Endothelial cell of umbilical vein (primary cell): ENCODE results near the gene HNRNPU. TPM values are rescaled to one million over a fixed set of nuclear protein-coding genes. Genes with fewer than 3 reads are reported as not detected.

Source experiments
- BruUV-seq: library from RNA; stranded (reverse); fragments of 400-500 nt; replicated peaks from 2 replicates; lab custom pipeline; 2021; lab: Mats Ljungman, UMichigan
- CTCF ChIA-PET: fragments of 300-600, 350-600 bp; sonication (Branson Sonifier 250); formaldehyde crosslinking; loops from one replicate; lab custom pipeline; 2021; ENCODE audit warnings: antibody characterized with exemption, inconsistent platforms; lab: Charles Lee
- POLR2A ChIA-PET: fragments of 300-600, 350-600 bp; sonication (Branson Sonifier 250); formaldehyde crosslinking; loops from one replicate; lab custom pipeline; 2021; ENCODE audit warnings: antibody characterized with exemption, inconsistent platforms; lab: Charles Lee
- DNase-seq: peaks from one replicate; pipeline ENCODE4 v3.0.0-alpha.2; 2011; ENCODE audit warnings: low read depth, low spot score
- FAIRE-seq: peaks from 2 replicates; lab custom pipeline; 2011; peaks lifted over from hg19 to GRCh38; lab: Jason Lieb, UNC
- H2AFZ ChIP-seq: 2 replicates; pipeline ENCODE4 v1.6.0; 2012; ENCODE audit warnings: low read depth, low read length, control low read depth, inconsistent platforms
- H3K27ac ChIP-seq: 2 replicates; pipeline ENCODE4 v1.5.1; 2011; ENCODE audit warnings: low read depth, mild to moderate bottlenecking, control low read depth, low read length, moderate library complexity; ENCODE audit not compliant: insufficient read depth
- H3K27me3 ChIP-seq, 2 experiments: 2 replicates each; pipeline versions ENCODE4 v1.6.0 to v1.6.1; 2011; ENCODE audit warnings: low read length in 2 of 2, mixed read lengths in 1 of 2; ENCODE audit not compliant: control insufficient read depth in 2 of 2, insufficient read depth in 2 of 2
- H3K36me3 ChIP-seq, 2 experiments: 2 replicates in 1 of 2; 3 replicates in 1 of 2; pipeline ENCODE4 v1.5.1; 2011; ENCODE audit warnings: low read length in 2 of 2, mild to moderate bottlenecking in 1 of 2, moderate library complexity in 1 of 2; ENCODE audit not compliant: control insufficient read depth in 2 of 2, insufficient read depth in 2 of 2; ENCODE audit errors: extremely low read depth in 1 of 2
- H3K4me1 ChIP-seq: 3 replicates; pipeline ENCODE4 v1.5.1; 2011; ENCODE audit warnings: mild to moderate bottlenecking, low read length; ENCODE audit not compliant: control insufficient read depth, insufficient read depth; ENCODE audit errors: extremely low read depth
- H3K4me2 ChIP-seq: 2 replicates; pipeline ENCODE4 v1.6.1; 2011; ENCODE audit warnings: low read length, control low read depth, mixed read lengths; ENCODE audit not compliant: insufficient read depth
- H3K4me3 ChIP-seq, 3 experiments: fragments of 200-600 bp in 1 of 3; sonication (generic), shearing (Covaris generic) in 1 of 3; replicated peaks in 1 of 3; 2 replicates each; pipeline ENCODE4 v1.5.1; 2011 to 2016; ENCODE audit warnings: control low read depth in 3 of 3, low read length in 3 of 3, mild to moderate bottlenecking in 2 of 3, inconsistent platforms in 1 of 3, low read depth in 1 of 3, moderate library complexity in 1 of 3; ENCODE audit not compliant: insufficient read depth in 1 of 3
- H3K79me2 ChIP-seq: 2 replicates; pipeline ENCODE4 v1.6.0; 2012; ENCODE audit warnings: low read length, inconsistent platforms; ENCODE audit not compliant: control insufficient read depth, insufficient read depth
- H3K9ac ChIP-seq: replicated peaks from 2 replicates; pipeline ENCODE3; 2011; ENCODE audit warnings: low read length, control low read depth; ENCODE audit not compliant: insufficient read depth; ENCODE audit errors: extremely low read depth
- H3K9me1 ChIP-seq: replicated peaks from 3 replicates; pipeline ENCODE4 v1.6.0; 2011; ENCODE audit warnings: mild to moderate bottlenecking, low read length; ENCODE audit not compliant: control insufficient read depth, insufficient read depth; ENCODE audit errors: extremely low read depth
- H3K9me3 ChIP-seq: replicated peaks from 2 replicates; pipeline ENCODE4 v1.5.1; 2012; ENCODE audit warnings: low read length, inconsistent platforms; ENCODE audit not compliant: control insufficient read depth, insufficient read depth
- H4K20me1 ChIP-seq: replicated peaks from 2 replicates; pipeline ENCODE3; 2011; ENCODE audit warnings: mild to moderate bottlenecking, low read length; ENCODE audit not compliant: control insufficient read depth, insufficient read depth; ENCODE audit errors: extremely low read depth
- CTCF ChIP-seq, 2 donors: IDR thresholded peaks; 1 replicate in 1 of 2; 2 replicates in 1 of 2; pipeline ENCODE4 v1.5.1; 2011; ENCODE audit warnings: low read length in 2 of 2, mild to moderate bottlenecking in 2 of 2, moderate library complexity in 2 of 2, control low read depth in 1 of 2, inconsistent platforms in 1 of 2, low read depth in 1 of 2; ENCODE audit not compliant: insufficient read depth in 1 of 2; ENCODE audit errors: extremely low read depth in 1 of 2
- EZH2 ChIP-seq: IDR thresholded peaks from 2 replicates; pipeline ENCODE4 v1.6.1; 2012; ENCODE audit warnings: borderline replicate concordance, low read depth, mild to moderate bottlenecking, moderate library complexity, low read length, inconsistent platforms; ENCODE audit not compliant: severe bottlenecking
- FOS ChIP-seq: IDR thresholded peaks from 2 replicates; pipeline ENCODE4 v1.6.1; 2011; ENCODE audit warnings: mild to moderate bottlenecking, low read length, moderate library complexity, borderline replicate concordance; ENCODE audit not compliant: insufficient read depth
- GATA2 ChIP-seq: IDR thresholded peaks from 2 replicates; pipeline ENCODE4 v1.7.0; 2011; ENCODE audit warnings: low read depth, mild to moderate bottlenecking, moderate library complexity, mixed read lengths, low read length; ENCODE audit not compliant: insufficient read length, insufficient read depth
- JUN ChIP-seq: IDR thresholded peaks from 2 replicates; pipeline ENCODE4 v1.6.1; 2011; ENCODE audit warnings: borderline replicate concordance, low read depth; ENCODE audit not compliant: insufficient read length, insufficient read depth
- MAX ChIP-seq: IDR thresholded peaks from 2 replicates; pipeline ENCODE4 v1.6.1; 2011; ENCODE audit not compliant: insufficient read depth, insufficient read length
- MYC ChIP-seq: IDR thresholded peaks from one replicate; pipeline ENCODE4 v1.6.1; 2011; ENCODE audit warnings: mild to moderate bottlenecking, low read depth, low read length
- POLR2A ChIP-seq: IDR thresholded peaks from 2 replicates; pipeline ENCODE4 v1.6.1; 2012; ENCODE audit warnings: low read depth, mild to moderate bottlenecking, control low read depth, low read length
- POLR2AphosphoS5 ChIP-seq: IDR thresholded peaks from 2 replicates; pipeline ENCODE4 v1.6.1; 2012; ENCODE audit warnings: low read depth, mild to moderate bottlenecking, control low read depth, low read length, moderate library complexity; ENCODE audit not compliant: insufficient read depth
- dilution Hi-C: fragments of 300-500 bp; cut with MboI; formaldehyde crosslinking; loops from one replicate; pipeline ENCODE4 v1.15.0; 2019; ENCODE audit warnings: low sequenced_read_pairs; ENCODE audit not compliant: extremely low pct_ligation_motif_present
- intact Hi-C: fragments of 100-400 bp; cut with micrococcal nuclease; formaldehyde crosslinking; loops from one replicate; pipeline ENCODE4 v1.10.0; 2022
- polyA plus RNA-seq, 4 experiments: library from polyadenylated mRNA; depleted of rRNA in 3 of 4; stranded (reverse) in 3 of 4; unstranded in 1 of 4; fragments of >200 nt; gene quantifications; 2 replicates each; pipeline versions ENCODE4 v1.2.1 to v1.2.3, GENCODE V29; 2011 to 2012; ENCODE audit warnings: missing spikeins in 1 of 4
- total RNA-seq: library from RNA; stranded (reverse); gene quantifications from 2 replicates; pipeline ENCODE4 v1.2.3, GENCODE V29; 2021

The HNRNPU gene
- total and polyA plus RNA-seq, 2 donors (not counting 3 experiments of a cell fraction or from before 2014, with no cell fraction given) = 68.7 to 417 TPM

GRCh38 chr1:244802041-244802440 is 62.3 kb downstream of the HNRNPU start:
- Histone ChIP-seq H3K4me3 (no peak overlapping the region), H3K9me1 (no peaks in the 10 kb centered on the region), H3K27ac (no peak overlapping the region), H2AFZ (no peak overlapping the region), H3K27me3 (no peaks in the 10 kb centered on the region), H3K36me3 (no peaks in the 10 kb centered on the region), H3K79me2 (no peaks in the 10 kb centered on the region), H3K9me3 (no peaks in the 10 kb centered on the region), H4K20me1 (no peaks in the 10 kb centered on the region), H3K4me1 (no peaks in the 10 kb centered on the region), H3K9ac (no peak overlapping the region), H3K4me2 (no peak overlapping the region)
- DNase-seq (no peak), FAIRE-seq (no peak)
- TF ChIP-seq POLR2A (no peak), GATA2 (no peak), POLR2AphosphoS5 (no peak), CTCF (IDR thresholded peaks at IDR 0.05; ENCODE audit: extremely low read depth in 1 of 2, insufficient read depth in 1 of 2, low read depth in 1 of 2, low read length in 2 of 2) (no peak), EZH2 (no peak), MAX (no peak), MYC (no peak), FOS (no peak), JUN (no peak)
- POLR2A ChIA-PET = no interaction called here
- no TSS peak for BruUV-seq
- dilution Hi-C loops = no loop called here
- intact Hi-C loops = no loop called here
- CTCF ChIA-PET = interaction anchor here (0.6 to 5.6 kb wide), 11 partner anchors 11 to 248 kb away, joined by 3 to 131 read pairs (median 5); partner anchors contain the start of gene COX20
